HG02642 (cell line): Measurements from ENCODE around the gene IQCK.

Experiments
- ATAC-seq: cut with Tn5 transposase; IDR thresholded peaks from one replicate; pipeline ENCODE4 v1.9.1; 2021; ENCODE audit warnings: mild to moderate bottlenecking; ENCODE audit not compliant: unreplicated experiment, poor library complexity

The IQCK gene

DNA sequence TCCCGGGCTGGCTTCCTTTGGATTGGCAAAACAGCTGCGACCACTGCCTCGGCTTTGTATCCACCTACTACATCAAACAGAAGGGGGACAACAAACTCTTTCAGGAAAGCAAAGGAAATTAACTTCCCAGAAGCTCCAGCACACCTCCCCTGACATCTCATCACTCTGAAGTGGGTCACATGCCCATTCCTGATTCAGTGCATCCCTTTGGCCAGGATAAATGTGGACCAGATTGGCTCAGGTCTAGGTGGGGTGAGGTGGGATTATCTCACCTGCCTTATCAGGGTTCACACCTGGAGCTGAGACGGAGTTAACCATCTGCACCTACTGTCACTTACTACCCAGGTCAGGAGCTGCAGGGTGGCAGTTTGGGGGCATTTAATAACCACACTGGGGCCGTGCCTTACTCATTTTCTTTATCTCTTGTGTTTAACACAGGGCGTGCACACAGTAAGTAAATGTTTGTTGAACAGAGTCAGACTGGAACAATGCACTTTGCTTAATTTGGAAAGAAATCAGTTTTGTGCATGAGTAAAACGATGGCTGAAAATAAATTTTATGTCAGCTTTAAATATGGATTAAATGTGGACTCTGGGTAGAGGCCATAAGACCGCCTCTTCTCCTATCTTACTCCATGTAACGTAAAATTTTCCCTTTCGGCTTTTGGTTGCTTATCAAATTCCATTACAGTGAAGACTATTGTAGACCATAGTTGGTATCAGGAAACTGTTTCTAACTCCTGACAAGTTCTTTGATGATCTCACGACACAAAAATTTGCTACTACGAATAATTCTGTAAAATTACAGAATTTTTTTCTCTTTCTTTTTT, 36.0 kb downstream of the IQCK start:
- ATAC-seq: no peak

GRCh38 chr16:19754644-19755036, 36.6 kb downstream of the IQCK start:
- ATAC-seq: no peak

DNA sequence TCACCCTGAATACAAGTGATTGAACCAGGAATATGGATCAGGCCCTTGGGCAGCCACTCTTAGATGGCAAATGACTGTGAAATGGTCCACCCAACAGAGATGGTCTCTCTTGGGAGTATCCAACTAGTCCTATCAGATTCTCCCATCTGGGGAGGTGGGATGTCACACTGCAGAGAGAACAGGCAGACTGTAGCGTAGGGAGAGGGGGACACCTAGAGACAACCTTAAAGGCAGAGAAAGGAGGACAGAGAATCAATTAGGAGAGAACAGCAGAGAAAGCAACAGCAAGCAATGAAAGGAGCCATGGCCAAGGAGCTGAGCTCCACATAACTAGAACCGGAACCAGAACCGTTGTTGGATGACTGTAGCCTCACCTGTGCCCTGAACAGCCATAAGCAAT, 37.2 kb downstream of the IQCK start:
- ATAC-seq: no peak

DNA sequence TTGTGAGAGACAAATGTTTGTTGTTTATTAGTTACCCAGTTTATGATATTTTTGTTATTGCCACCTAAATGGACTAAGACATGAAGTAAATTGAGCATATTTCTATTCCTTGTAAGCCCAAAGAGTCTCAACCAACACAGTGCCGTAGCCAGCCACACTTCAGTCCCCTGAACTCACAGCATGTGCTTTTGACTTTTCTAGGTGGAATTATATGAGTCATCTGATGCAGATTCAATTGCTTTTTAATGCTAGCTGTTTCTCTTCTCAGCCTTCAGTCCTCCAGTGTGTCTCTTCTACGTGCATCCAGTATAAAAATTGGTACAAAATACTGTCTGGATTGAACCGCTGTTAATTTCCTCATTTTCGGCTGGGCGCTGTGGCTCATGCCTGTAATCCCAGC, 39.0 kb downstream of the IQCK start:
- no peak for ATAC-seq

DNA sequence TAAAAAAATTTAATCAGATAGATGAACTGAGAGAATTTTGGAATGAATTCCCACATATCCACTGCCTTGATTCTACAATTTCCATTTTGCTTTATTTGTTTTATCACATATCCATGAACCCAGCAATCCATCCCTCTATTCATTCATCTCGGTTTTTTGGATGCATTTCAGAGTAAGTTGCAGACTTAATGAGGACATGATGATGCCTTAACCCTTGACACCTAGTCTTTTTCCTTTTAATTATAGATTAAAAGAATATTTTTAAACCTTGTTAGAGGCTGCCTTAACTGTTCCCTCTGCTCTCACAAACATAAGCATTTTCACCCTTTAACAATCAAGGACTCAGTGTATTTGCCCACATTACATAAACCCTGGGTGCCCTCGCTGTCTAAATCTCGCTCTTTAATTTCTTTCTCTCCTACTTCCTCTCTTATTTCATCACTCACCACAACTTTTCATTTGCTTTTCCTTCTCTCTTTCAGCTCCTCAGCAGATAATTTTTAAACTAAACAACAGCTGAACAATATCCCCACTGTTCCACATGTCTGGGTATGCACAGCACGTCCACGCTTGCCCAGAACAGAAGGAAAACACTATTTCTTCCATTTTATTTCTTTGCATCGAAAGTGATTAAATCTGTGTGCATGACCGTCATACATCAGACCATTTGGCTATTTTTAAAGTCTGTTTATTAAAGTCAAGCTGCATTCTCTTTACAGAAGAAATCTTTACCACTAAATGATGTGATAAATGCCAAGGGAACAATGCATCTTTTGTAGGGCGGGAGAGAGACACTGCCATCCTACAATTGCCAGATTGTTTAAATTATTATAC, 39.9 kb downstream of the IQCK start:
- ATAC-seq: no peak

GRCh38 chr16:19760356-19761060, 42.4 kb downstream of the IQCK start:
- ATAC-seq: no peak

DNA sequence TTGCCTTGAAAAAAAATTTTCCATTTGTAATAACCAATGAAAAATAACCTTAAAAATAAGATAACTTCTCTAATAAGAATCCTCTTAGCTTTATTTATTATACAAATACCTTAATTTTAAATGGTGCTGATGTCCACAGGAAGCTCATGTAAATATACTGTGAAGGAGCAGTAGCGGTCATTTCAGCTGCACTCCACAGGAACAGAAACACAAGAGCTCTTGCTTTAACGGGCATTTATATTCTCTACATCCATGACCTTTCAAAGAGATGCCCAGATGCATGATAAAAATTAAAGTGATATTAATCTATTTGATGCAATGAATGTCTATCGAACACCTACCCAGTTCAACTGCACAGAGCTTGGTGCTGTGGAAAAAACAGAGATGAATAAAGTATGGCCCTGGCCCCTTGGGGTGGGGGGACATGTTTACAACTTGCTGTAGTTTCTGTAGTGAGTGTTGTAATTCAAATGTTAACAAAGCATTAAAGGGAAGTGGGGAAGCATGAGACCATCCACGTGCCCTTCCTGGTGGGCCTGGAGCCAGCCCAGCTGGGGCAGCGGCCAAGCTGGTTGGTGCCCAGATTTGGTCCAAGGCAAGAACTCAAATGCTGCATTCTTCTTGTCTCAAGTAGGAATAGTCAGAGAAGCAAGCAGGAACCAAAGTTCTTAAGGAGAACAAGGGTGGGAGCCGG, 47.9 kb downstream of the IQCK start:
- no peak for ATAC-seq

- no peak for ATAC-seq
Measured at GRCh38 chr16:19766554-19766884, 48.4 kb downstream of the IQCK start.

DNA sequence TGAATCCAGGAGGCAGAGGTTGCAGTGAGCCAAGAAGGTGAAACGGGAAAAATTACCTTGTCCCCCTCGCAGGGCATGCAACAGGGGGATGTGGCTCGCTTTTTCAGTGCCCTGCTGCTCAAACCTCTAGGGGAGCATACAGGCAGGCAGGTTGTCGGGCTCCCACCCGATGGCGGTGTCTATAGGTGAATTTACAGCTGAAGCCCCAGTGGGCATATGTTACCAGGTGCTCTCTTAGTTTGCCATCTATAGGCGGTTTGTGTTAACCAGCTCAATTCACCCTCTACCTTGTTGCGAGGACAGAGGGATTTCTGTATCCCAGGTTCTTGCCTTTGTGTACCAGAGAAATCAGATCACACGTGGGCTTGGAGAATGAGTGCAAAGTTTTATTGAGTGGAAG, 48.9 kb downstream of the IQCK start:
- ATAC-seq: no peak

- no peak for ATAC-seq
Measured at GRCh38 chr16:19767497-19767896, 49.4 kb downstream of the IQCK start.

GRCh38 chr16:19769239-19769638, 51.2 kb downstream of the IQCK start:
- no peak for ATAC-seq

GRCh38 chr16:19771040-19771439, 53.0 kb downstream of the IQCK start:
- ATAC-seq: no peak

GRCh38 chr16:19771796-19772195, 53.7 kb downstream of the IQCK start:
- no peak for ATAC-seq

GRCh38 chr16:19774024-19774423, 56.0 kb downstream of the IQCK start:
- no peak for ATAC-seq

GRCh38 chr16:19776147-19776546, 58.1 kb downstream of the IQCK start:
- ATAC-seq: no peak

GRCh38 chr16:19776565-19776964, 58.5 kb downstream of the IQCK start:
- ATAC-seq: no peak

DNA sequence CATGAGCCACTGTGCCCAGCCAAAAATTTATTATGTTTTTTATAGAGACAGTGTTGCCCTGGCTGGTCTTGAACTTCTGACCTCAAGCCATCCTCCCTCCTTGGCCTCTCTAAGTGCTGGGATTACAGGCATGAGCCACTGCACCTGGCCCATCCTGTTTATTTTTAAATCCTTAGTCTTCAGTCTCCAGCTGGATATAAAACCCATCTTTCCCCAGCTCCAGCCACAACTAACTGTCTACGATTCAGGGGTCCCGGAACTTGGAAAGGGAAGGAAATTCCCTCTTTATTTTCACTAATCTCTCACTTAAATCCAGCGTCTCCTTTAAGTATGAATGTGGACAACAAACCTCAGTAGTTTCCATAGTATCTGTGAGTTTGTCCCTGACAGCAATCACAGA, 62.2 kb downstream of the IQCK start:
- ATAC-seq: no peak

DNA sequence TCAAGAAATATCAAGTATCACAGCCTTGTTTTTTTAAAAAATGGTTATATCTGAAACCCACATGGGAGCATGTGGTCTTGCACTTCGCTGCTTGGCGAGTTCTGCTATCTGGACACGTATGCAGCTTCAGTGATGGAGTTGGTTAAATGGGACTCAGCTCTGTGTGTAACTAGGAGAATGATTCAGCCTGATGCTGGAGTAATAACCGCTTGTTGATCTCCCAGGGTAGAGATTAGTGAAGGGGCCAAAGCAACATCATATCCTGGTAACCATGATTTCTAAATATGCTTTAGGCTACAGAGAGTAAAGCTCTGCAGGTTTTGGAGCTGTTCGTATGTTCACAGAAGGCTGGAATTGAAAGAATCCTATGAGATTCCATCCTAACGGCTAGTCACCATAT, 63.2 kb downstream of the IQCK start:
- ATAC-seq: no peak

GRCh38 chr16:19783363-19784182, 65.5 kb downstream of the IQCK start:
- ATAC-seq: no peak
